Activated T-cell treated with anti-CD3 and anti-CD28 coated beads, Interleukin-2, amount 50 U/mL, for 4 hours (primary cell): Measurements from ENCODE around the gene CFAP92. TPM values are rescaled to one million over a fixed set of nuclear protein-coding genes. Genes with fewer than 3 reads are reported as not detected.

Experiments used
- ATAC-seq, 2 donors: fragments of 200-7000 bp; cut with Tn5 transposase; one replicate each; pipeline ENCODE4 v1.10.0; 2021
- DNase-seq: peaks from one replicate; pipeline ENCODE4 v3.0.0-alpha.2; 2020
- H3K27me3 Mint-ChIP-seq: one replicate; pipeline ENCODE4 v1.8.0; 2021; ENCODE audit warnings: low read depth, mixed read lengths
- H3K36me3 Mint-ChIP-seq: one replicate; pipeline ENCODE4 v1.8.0; 2022; ENCODE audit warnings: mixed read lengths; ENCODE audit not compliant: insufficient read depth
- H3K4me1 Mint-ChIP-seq: one replicate; pipeline ENCODE4 v1.8.0; 2021; ENCODE audit warnings: low read depth, mixed read lengths
- H3K4me3 Mint-ChIP-seq: one replicate; pipeline ENCODE4 v1.8.0; 2021; ENCODE audit warnings: mild to moderate bottlenecking, moderate library complexity, mixed read lengths
- H3K9me3 Mint-ChIP-seq: one replicate; pipeline ENCODE4 v1.8.0; 2021; ENCODE audit warnings: mixed read lengths
- total RNA-seq, 3 donors: library from RNA; stranded (reverse); gene quantifications; one replicate each; pipeline ENCODE4 v1.2.1, GENCODE V29; 2021

CFAP92 gene
- total RNA-seq, 3 donors from 2014 or later = 0.18 TPM; not detected in 2

DNA sequence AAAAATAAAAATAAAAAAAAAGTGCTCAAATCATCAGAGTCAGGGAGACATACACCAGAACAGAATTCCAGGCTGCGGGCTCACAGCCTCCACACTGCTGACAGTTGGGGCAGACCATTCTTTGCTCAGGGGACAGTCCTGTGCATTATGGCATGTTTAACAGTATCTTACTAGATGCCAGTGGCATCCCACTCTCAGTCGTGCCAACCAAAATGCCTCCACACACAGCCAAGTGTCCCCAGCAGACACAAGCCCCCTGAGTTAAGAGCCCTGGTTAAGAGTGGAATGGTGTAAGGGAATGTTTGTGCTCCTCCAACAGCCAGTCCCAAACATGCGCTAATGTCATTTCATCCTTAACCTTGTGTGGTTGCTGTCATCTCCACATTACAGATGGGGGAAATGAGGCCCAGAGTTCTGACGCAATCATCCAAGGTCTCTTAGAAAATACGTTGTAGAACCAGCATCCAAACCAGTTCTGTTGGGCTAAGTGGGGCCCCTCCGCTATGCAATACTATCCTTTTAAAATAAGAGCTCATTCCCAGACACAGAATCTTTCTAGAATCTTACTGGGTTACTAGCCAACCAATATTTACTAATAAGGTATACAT is 26.0 kb downstream of the CFAP92 start:
- no peaks in the 10 kb centered on the region for H3K36me3 Mint-ChIP-seq
- H3K27me3 Mint-ChIP-seq = peaks cover 3% of the 10 kb centered on the region
- no peak overlapping the region for H3K4me3 Mint-ChIP-seq
- H3K9me3 Mint-ChIP-seq = no peaks in the 10 kb centered on the region
- DNase-seq = no peak
- H3K4me1 Mint-ChIP-seq = no peaks in the 10 kb centered on the region
- ATAC-seq = no peak

DNA sequence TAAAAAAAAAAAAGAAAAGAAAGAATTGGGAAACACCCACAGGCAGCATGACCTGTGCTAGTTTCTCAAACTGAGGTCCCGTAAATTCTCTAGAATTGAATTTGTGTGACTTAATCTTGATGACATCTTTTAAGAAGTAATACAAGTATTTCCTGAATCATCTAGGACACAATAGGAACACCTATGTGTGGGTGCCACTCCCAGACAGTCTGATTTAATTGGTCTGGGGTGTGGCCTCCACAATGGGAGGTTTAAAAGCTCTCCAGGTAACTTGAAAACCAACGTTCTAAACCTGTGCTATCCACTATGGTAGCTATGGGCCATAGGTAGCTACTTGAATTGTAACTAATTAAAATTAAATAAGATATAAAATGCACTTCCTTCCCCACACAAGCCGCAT is 28.1 kb downstream of the CFAP92 start:
- peaks cover 3% of the 10 kb centered on the region for H3K27me3 Mint-ChIP-seq
- no peaks in the 10 kb centered on the region for H3K4me1 Mint-ChIP-seq
- no peak for DNase-seq
- no peaks in the 10 kb centered on the region for H3K36me3 Mint-ChIP-seq
- H3K9me3 Mint-ChIP-seq = no peaks in the 10 kb centered on the region
- no peak for ATAC-seq
- H3K4me3 Mint-ChIP-seq = no peak overlapping the region

DNA sequence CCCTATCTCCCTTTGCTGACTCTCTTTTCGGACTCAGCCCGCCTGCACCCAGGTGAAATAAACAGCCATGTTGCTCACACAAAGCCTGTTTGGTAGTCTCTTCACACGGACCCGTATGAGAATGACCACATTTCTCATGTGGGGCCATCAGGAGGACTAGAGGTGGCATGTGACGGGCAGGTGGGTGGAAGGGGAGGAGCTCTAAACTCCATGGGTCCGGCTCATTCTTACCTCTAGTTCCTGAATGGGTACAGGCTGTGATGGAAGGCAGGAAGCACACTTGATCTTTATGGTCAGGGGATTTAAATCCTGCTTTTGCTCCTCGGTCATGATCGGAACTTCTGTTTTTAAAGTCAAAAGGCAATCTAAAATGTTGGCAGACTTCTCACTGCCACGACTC is 28.6 kb downstream of the CFAP92 start:
- peaks cover 5% of the 10 kb centered on the region for H3K27me3 Mint-ChIP-seq
- no peak for DNase-seq
- no peak for ATAC-seq
- no peaks in the 10 kb centered on the region for H3K36me3 Mint-ChIP-seq
- H3K4me3 Mint-ChIP-seq = no peak overlapping the region
- H3K9me3 Mint-ChIP-seq = no peaks in the 10 kb centered on the region
- no peaks in the 10 kb centered on the region for H3K4me1 Mint-ChIP-seq

DNA sequence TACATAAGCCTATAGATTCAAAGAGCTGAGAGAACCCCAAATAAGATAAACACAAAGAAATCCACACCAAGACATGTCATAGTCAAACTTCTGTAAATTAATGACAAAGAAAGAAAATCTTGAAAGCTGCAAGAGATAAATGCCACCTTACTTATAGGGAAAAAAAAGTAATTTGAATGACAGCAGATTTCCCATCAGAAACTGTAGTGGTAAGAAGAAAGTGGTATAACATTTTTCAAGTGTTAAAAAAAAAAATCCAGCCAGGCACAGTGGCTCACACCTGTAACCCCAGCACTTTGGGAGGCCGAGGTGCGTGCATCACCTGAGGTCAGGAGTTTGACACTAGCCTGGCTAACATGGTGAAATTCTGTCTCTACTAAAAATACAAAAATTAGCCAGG is 37.4 kb downstream of the CFAP92 start:
- no peaks in the 10 kb centered on the region for H3K4me1 Mint-ChIP-seq
- DNase-seq (no peak), ATAC-seq (no peak)
- H3K9me3 Mint-ChIP-seq = peaks cover 3% of the 10 kb centered on the region
- no peaks in the 10 kb centered on the region for H3K36me3 Mint-ChIP-seq
- H3K4me3 Mint-ChIP-seq = no peak overlapping the region
- H3K27me3 Mint-ChIP-seq = peaks cover 4% of the 10 kb centered on the region

DNA sequence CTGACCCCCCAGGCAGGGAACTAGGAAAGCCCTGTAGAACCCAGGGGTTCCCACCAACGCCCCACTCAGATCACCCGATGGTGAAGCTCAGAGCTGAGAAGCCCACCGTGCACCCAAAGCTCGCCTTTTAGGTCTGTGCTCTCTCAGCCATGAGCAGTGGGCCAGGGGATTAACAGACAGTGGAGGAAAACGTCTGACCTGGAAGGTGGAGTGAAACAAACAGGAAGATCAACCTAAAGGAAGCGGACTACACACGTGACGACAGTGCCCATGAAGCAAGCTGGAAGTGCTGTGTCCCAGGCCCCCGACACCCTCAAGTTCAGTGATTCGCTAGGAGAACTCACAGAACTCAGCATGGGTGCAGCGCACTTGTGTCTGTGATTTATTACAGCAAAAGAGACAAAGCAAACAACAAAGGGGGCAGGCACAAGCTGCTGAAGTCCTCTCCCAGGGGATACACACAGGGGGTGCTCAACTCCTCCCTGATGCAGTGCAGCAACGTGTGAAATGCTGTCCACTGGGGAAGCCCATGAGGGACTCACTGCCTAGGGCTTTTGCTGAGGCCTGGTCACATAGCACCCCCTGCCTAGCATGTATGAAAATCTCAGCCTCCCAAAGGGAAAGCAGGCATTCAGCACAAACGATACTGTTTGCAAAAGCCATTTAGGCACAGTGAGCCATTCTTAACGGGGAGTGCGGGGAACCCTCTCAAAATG is 43.5 kb downstream of the CFAP92 start:
- Mint-ChIP-seq H3K27me3 (no peaks in the 10 kb centered on the region), H3K4me1 (no peaks in the 10 kb centered on the region), H3K36me3 (no peaks in the 10 kb centered on the region), H3K4me3 (no peak overlapping the region), H3K9me3 (no peaks in the 10 kb centered on the region)
- DNase-seq (no peak), ATAC-seq (no peak)

DNA sequence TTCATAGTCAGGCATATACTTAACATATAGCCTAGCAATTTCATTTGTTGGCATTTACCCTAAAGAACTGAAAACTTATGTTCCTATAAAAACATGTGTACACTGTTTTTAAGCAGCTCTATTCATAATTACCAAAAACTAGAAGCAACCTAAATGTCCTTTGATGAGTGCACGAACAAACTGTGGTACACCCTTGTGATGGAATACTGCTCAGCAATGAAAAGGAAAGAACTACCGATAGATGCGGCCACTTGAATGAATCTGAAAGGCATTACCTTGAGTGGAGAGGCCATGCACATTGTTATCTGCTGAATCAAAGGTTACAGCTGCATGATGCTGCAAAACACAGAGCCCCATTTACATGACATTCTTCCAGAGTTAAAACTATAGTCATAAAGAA is 44.7 kb downstream of the CFAP92 start:
- no peak for DNase-seq
- Mint-ChIP-seq H3K9me3 (no peaks in the 10 kb centered on the region), H3K4me1 (no peaks in the 10 kb centered on the region), H3K36me3 (no peaks in the 10 kb centered on the region), H3K4me3 (no peak overlapping the region), H3K27me3 (no peaks in the 10 kb centered on the region)
- no peak for ATAC-seq

DNA sequence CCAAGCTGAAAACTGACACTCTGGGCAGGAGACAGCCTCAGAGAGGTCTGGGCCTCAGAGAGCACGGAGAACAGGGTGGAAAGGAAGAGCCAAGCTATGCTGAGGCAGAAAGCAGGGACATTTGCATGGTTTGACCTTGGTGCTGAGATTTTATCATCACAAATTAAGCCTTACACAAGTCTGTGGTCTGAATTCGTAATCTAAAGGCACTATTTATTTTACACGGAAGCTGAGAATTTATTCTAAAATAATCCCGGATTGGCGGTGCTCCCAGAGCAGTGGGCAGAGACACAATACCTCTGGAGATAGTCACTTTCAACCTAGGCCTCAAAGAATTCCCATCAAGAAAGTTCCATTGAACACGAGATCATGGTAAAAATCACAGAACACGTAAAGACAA is 47.5 kb downstream of the CFAP92 start:
- DNase-seq (no peak), ATAC-seq (no peak)
- no peaks in the 10 kb centered on the region for H3K9me3 Mint-ChIP-seq
- no peaks in the 10 kb centered on the region for H3K36me3 Mint-ChIP-seq
- no peak overlapping the region for H3K4me3 Mint-ChIP-seq
- H3K27me3 Mint-ChIP-seq = no peaks in the 10 kb centered on the region
- H3K4me1 Mint-ChIP-seq = no peaks in the 10 kb centered on the region

DNA sequence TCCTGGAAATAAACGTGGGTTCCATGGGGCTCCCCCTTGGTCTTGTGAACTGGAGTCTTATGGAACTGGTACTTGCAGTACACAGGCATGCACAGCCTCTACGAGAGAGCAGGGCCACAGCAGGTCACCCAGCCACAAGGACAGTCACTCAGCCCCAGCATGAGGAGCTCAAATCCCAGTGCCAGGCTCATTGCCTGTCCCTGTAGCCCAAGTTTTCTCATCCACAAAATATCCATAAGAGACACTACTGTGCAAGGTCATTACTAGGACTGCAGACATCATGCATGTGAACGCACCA is 48.0 kb downstream of the CFAP92 start:
- Mint-ChIP-seq H3K27me3 (no peaks in the 10 kb centered on the region), H3K9me3 (no peaks in the 10 kb centered on the region), H3K36me3 (no peaks in the 10 kb centered on the region), H3K4me1 (no peaks in the 10 kb centered on the region), H3K4me3 (no peak overlapping the region)
- ATAC-seq (no peak), DNase-seq (no peak)

DNA sequence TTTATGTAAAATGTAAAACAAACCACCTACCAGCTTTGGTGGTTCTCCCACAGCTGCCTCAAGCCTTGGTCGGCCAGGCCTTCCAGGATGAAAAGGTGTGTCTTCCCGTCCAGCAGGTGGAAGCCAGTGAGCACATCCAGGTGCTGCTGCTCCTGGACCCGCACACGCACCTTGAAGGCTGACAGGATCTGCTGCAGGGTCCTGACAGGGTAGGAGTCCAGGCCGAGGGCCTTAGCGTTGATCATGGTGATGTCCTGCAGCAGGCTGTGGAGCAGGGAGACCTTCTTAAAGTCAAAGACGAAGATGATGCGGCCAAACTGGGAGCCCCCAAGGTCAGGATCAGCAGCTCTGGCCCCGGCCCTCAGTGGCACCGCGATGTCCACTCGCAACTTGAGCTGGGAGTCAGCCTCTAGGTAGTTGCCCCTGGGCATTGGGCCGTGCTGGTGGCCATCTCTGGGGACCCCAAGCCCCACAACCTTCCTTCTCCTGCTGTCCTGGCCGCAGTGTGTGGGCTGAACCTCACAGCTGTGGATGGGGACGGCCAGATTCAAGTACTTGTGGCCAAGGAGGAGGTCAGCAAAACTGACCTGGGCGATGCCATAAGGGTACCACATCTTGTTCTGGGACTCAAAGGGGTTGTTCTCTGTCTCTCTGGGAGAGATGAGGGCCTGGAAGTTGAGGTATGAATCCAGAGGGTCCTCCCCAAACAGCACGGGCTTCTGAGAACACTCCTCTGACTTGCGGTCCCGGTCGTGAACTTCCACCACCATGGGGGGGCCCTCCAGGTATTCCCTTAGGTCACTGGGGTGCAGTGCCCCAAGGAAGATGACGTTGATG is 48.6 kb downstream of the CFAP92 start:
- Mint-ChIP-seq H3K27me3 (no peaks in the 10 kb centered on the region), H3K36me3 (no peaks in the 10 kb centered on the region), H3K4me1 (no peaks in the 10 kb centered on the region), H3K9me3 (no peaks in the 10 kb centered on the region), H3K4me3 (no peak overlapping the region)
- ATAC-seq (no peak), DNase-seq (no peak)

DNA sequence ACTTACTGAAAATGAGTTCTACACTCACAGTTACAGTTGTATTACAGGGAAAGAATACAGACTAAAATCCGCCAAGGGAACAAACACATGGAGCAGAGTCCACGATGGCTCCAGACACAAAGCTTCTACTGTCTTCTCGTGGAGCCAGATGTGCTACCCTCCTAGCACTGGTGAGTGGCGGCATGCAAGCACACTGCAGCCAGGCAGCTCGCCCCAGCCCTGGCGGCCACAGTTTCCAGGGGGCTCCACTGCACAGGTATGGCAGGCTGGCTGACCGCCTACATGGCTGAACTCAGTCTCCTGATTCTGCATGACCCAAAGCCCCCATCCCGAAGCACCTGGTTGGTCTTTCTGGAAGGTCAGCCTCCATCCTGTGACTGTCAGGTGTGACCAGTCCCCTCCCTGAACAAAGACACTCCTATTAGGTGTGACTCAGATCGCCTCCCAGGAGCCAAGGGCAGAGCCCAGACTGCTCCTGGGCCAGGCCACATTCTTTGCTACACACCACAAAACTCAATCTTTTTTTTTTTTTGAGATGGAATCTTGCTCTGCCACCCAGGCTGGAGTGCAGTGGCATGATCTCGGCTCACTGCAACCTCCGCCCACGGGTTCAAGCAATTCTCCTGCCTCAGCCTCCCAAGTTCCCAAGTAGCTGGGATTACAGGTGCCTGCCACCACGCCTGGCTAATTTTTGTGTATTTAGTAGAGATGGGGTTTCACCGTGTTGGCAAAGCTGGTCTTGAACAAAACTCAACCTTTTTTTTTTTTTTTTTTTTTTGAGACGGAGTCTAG is 51.5 kb downstream of the CFAP92 start:
- no peaks in the 10 kb centered on the region for H3K9me3 Mint-ChIP-seq
- H3K4me3 Mint-ChIP-seq = no peak overlapping the region
- no peaks in the 10 kb centered on the region for H3K4me1 Mint-ChIP-seq

DNA sequence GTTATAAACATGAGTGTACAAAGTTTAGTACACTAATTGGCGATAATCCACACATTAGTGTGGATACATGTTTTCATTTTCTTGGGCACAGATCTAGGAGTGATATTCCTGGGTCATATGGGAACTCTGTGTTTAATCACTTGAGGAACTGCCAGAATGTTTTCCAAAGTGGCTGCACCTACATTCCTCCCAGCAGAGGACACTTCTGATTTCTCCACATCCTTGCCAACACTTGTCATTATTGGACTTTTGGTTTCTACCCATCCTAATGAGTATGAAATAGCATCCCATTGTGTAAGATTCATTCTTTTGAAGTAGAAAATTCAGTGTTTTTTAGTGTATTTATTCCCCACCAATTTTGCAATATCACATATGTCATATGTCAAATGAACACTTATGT is 53.6 kb downstream of the CFAP92 start:
- DNase-seq (no peak), ATAC-seq (no peak)
- H3K36me3 Mint-ChIP-seq = no peaks in the 10 kb centered on the region
- H3K27me3 Mint-ChIP-seq = peaks cover 2% of the 10 kb centered on the region
- no peak overlapping the region for H3K4me3 Mint-ChIP-seq
- no peaks in the 10 kb centered on the region for H3K9me3 Mint-ChIP-seq
- H3K4me1 Mint-ChIP-seq = no peaks in the 10 kb centered on the region

More for the DNA sequence above, 51.5 kb downstream of the CFAP92 start:
- no peak for DNase-seq
- no peaks in the 10 kb centered on the region for H3K36me3 Mint-ChIP-seq
- peaks cover 2% of the 10 kb centered on the region for H3K27me3 Mint-ChIP-seq
- ATAC-seq = no peak

DNA sequence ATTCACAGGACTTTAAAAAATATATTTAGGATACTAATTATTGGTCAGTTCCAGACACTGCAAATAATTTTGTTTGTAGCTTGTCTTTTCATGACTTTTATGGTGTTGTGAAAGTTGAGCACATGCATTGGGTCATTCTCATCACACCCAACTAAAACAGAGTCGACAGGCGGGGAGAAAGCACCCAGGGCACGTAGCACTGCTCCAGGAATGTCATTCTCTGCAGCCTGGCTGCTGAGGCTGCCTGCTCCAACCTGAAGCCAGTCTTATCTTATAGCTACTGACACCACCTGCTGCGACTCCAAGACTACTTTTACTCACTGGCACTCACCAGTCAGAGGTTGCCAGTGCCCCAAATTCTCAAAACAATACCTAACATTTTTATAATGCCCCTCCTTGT is 57.5 kb downstream of the CFAP92 start:
- no peaks in the 10 kb centered on the region for H3K4me1 Mint-ChIP-seq

DNA sequence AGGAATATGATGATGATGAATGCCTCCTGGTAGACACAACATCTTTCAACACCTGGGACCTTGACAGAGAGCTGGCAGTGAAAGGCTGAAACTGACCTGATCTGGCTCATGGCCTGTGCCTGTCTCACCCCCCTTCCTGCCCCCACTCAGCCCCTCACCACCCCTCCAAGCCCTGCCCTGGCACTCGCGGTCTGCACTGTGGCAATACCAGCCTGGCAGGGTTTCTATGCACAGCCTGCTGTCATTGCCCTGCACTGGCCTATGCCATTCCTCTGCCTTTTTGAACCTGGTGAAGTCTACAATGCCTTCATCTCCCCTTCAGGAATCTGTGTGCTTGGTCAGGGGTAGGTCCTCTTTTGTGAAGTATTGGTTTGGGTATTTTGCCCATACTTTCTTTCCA is 58.0 kb downstream of the CFAP92 start:
- Mint-ChIP-seq H3K4me1 (no peaks in the 10 kb centered on the region), H3K9me3 (no peaks in the 10 kb centered on the region), H3K36me3 (no peaks in the 10 kb centered on the region), H3K4me3 (no peak overlapping the region), H3K27me3 (peaks cover 5% of the 10 kb centered on the region)
- DNase-seq = no peak
- ATAC-seq = no peak

More for the DNA sequence above, 57.5 kb downstream of the CFAP92 start:
- DNase-seq (no peak), ATAC-seq (no peak)
- Mint-ChIP-seq H3K9me3 (no peaks in the 10 kb centered on the region), H3K4me3 (no peak overlapping the region), H3K36me3 (no peaks in the 10 kb centered on the region), H3K27me3 (peaks cover 5% of the 10 kb centered on the region)

DNA sequence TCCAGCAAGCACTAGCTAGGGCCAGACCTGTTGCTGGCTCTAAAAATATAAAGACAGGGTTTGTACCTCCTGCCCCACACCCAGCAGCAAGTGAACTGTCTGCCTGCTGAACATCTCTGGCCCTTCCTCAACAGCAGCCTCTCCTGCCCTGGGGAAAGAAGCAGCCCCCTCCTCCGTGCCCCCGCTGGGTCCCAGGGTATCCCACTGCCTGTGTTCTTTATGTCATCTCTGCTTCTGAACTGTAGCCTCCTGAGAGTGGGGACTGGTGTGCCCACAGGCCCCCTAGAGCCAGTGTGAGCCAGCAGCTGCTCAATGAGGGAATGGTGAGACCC is 60.0 kb downstream of the CFAP92 start:
- Mint-ChIP-seq H3K4me3 (no peak overlapping the region), H3K27me3 (peaks cover 3% of the 10 kb centered on the region), H3K4me1 (no peaks in the 10 kb centered on the region), H3K9me3 (no peaks in the 10 kb centered on the region), H3K36me3 (no peaks in the 10 kb centered on the region)
- no peak for DNase-seq
- no peak for ATAC-seq
